CD4-positive, alpha-beta T cell treated with Interleukin-4 for 4 hours (primary cell): ENCODE results near the gene TIMM50.
"Not testable (repeated sequence)": the region's sequence is repeated elsewhere in the genome, so short reads cannot be mapped to it uniquely, and the experiment has no call there.

ENCODE experiments used
- DNase-seq: peaks from one replicate; pipeline ENCODE4 v3.0.0-alpha.2; 2020

Gene TIMM50

GRCh38 chr19:39470724-39471339 lies 9.8 kb upstream of the TIMM50 start:
- DNase-seq = no peak

GRCh38 chr19:39471756-39472536 lies 8.7 kb upstream of the TIMM50 start:
- DNase-seq = no peak

GRCh38 chr19:39472746-39473442 lies 7.7 kb upstream of the TIMM50 start:
- DNase-seq = no peak

GRCh38 chr19:39473443-39473960 lies 7.1 kb upstream of the TIMM50 start:
- DNase-seq = no peak

GRCh38 chr19:39474139-39474620 lies 6.5 kb upstream of the TIMM50 start:
- peak; percentile 53 for DNase-seq

GRCh38 chr19:39475748-39476147 lies 4.9 kb upstream of the TIMM50 start:
- DNase-seq = no peak

GRCh38 chr19:39479319-39479801 lies 1.3 kb upstream of the TIMM50 start:
- not testable (repeated sequence) for DNase-seq

- no peak for DNase-seq
Observed at GRCh38 chr19:39479916-39480315, 722 bp upstream of the TIMM50 start.

GRCh38 chr19:39481229-39481545 lies 549 bp downstream of the TIMM50 start:
- no peak for DNase-seq

GRCh38 chr19:39481676-39482075 lies 1.0 kb downstream of the TIMM50 start:
- DNase-seq = no peak

- DNase-seq = no peak
Observed at GRCh38 chr19:39483141-39483540, 2.5 kb downstream of the TIMM50 start.

- DNase-seq = no peak
Observed at GRCh38 chr19:39489756-39490155, 9.1 kb downstream of the TIMM50 start.

- DNase-seq = no peak
Observed at GRCh38 chr19:39492225-39492624, 11.6 kb downstream of the TIMM50 start.

- no peak for DNase-seq
Observed at GRCh38 chr19:39492788-39493187, 12.2 kb downstream of the TIMM50 start.

- no peak for DNase-seq
Observed at GRCh38 chr19:39494661-39495060, 14.0 kb downstream of the TIMM50 start.

- DNase-seq = no peak
Observed at GRCh38 chr19:39496063-39496462, 15.4 kb downstream of the TIMM50 start.

- DNase-seq = no peak
Observed at GRCh38 chr19:39497701-39497995, 17.0 kb downstream of the TIMM50 start.

- DNase-seq = no peak
Observed at GRCh38 chr19:39497996-39498797, 17.6 kb downstream of the TIMM50 start.

- DNase-seq = no peak
Observed at GRCh38 chr19:39498798-39499642, 18.4 kb downstream of the TIMM50 start, which contains the start of gene DLL3. TSS of gene DLL3 (plus strand) at chr19:39498947. CDS start at chr19:39498975, 28 bp downstream.

GRCh38 chr19:39499932-39500331 lies 19.3 kb downstream of the TIMM50 start:
- DNase-seq = no peak

- DNase-seq = no peak
Observed at GRCh38 chr19:39500543-39500942, 19.9 kb downstream of the TIMM50 start.

- no peak for DNase-seq
Observed at GRCh38 chr19:39501340-39501739, 20.7 kb downstream of the TIMM50 start.
